GM04503 (cell line): Measurements from ENCODE around the gene GATA3.

Source experiments
- DNase-seq: peaks from one replicate; pipeline ENCODE4 v3.0.0-alpha.2; 2012; ENCODE audit warnings: low read depth

The GATA3 gene

GRCh38 chr10:8037941-8038894 is 16.3 kb upstream of the GATA3 start:
- no peak for DNase-seq

GRCh38 chr10:8039321-8039881 is 15.1 kb upstream of the GATA3 start:
- DNase-seq = no peak

GRCh38 chr10:8040651-8041050 is 13.8 kb upstream of the GATA3 start:
- no peak for DNase-seq

GRCh38 chr10:8041284-8041991 is 13.1 kb upstream of the GATA3 start:
- DNase-seq = no peak

GRCh38 chr10:8041992-8042720 is 12.3 kb upstream of the GATA3 start:
- no peak for DNase-seq

GRCh38 chr10:8042721-8043568 is 11.5 kb upstream of the GATA3 start:
- no peak for DNase-seq

GRCh38 chr10:8043569-8044306 is 10.8 kb upstream of the GATA3 start:
- DNase-seq = no peak

GRCh38 chr10:8044331-8044907 is 10.1 kb upstream of the GATA3 start:
- no peak for DNase-seq

- DNase-seq = no peak
Observed at GRCh38 chr10:8044908-8045725, 9.4 kb upstream of the GATA3 start.

- no peak for DNase-seq
Observed at GRCh38 chr10:8045726-8046494, 8.6 kb upstream of the GATA3 start.

- DNase-seq = no peak
Observed at GRCh38 chr10:8047452-8048280, 6.8 kb upstream of the GATA3 start.

- DNase-seq = no peak
Observed at GRCh38 chr10:8048281-8049008, 6.0 kb upstream of the GATA3 start.

GRCh38 chr10:8049045-8049864 is 5.2 kb upstream of the GATA3 start:
- DNase-seq = no peak

GRCh38 chr10:8049865-8050555 is 4.5 kb upstream of the GATA3 start:
- DNase-seq = no peak

- no peak for DNase-seq
Observed at GRCh38 chr10:8050556-8051108, 3.9 kb upstream of the GATA3 start.
